Osteoblast (primary cell): ENCODE results near the gene ABCB8. TPM values are rescaled to one million over a fixed set of nuclear protein-coding genes. Genes with fewer than 3 reads are reported as not detected.
A peak's percentile ranks its signal among the peaks of the same experiment; 100 is the strongest.
"Not testable (repeated sequence)": the region's sequence is repeated elsewhere in the genome, so short reads cannot be mapped to it uniquely, and the experiment has no call there.

Experiments
- DNase-seq: peaks from one replicate; pipeline ENCODE4 v3.0.0; 2011; ENCODE audit warnings: low spot score, mixed read lengths; ENCODE audit not compliant: insufficient read length; ENCODE audit errors: missing footprints
- H2AFZ ChIP-seq: 2 replicates; pipeline ENCODE4 v1.6.0; 2011; ENCODE audit warnings: mild to moderate bottlenecking, low read length
- H3K27ac ChIP-seq: 2 replicates; pipeline ENCODE4 v1.5.1; 2011; ENCODE audit warnings: mild to moderate bottlenecking, low read depth, low read length, moderate library complexity
- H3K27me3 ChIP-seq: 2 replicates; pipeline ENCODE4 v1.6.0; 2012; ENCODE audit warnings: mild to moderate bottlenecking, control low read depth, inconsistent platforms, low read length, moderate library complexity; ENCODE audit not compliant: insufficient read depth
- H3K36me3 ChIP-seq: 2 replicates; pipeline ENCODE4 v1.5.1; 2011; ENCODE audit warnings: mild to moderate bottlenecking, low read length, control low read depth, moderate library complexity; ENCODE audit not compliant: insufficient read depth
- H3K4me1 ChIP-seq: 2 replicates; pipeline ENCODE4 v1.5.1; 2011; ENCODE audit warnings: mild to moderate bottlenecking, low read length, control low read depth, moderate library complexity; ENCODE audit not compliant: insufficient read depth
- H3K4me2 ChIP-seq: 2 replicates; pipeline ENCODE4 v1.6.0; 2011; ENCODE audit warnings: mild to moderate bottlenecking, low read length; ENCODE audit not compliant: insufficient read depth
- H3K4me3 ChIP-seq: fragments of 200-600 bp; sonication (generic); 3 replicates; pipeline ENCODE4 v1.5.1; 2012; ENCODE audit warnings: mild to moderate bottlenecking, low read length, inconsistent platforms; ENCODE audit not compliant: insufficient read depth
- H3K79me2 ChIP-seq: 2 replicates; pipeline ENCODE4 v1.6.0; 2012; ENCODE audit warnings: mild to moderate bottlenecking, low read length, control low read depth, inconsistent platforms; ENCODE audit not compliant: insufficient read depth
- H3K9me3 ChIP-seq: 2 replicates; pipeline ENCODE4 v1.5.1; 2011; ENCODE audit warnings: low read depth, low read length, control low read depth
- H4K20me1 ChIP-seq: 2 replicates; pipeline ENCODE4 v1.6.0; 2012; ENCODE audit warnings: mild to moderate bottlenecking, low read length, control low read depth; ENCODE audit not compliant: insufficient read depth
- CTCF ChIP-seq: IDR thresholded peaks from 2 replicates; pipeline ENCODE4 v1.5.1; 2011; ENCODE audit warnings: mild to moderate bottlenecking, low read depth, low read length, moderate library complexity; ENCODE audit errors: extremely low read depth
- total RNA-seq: library from RNA; depleted of rRNA; stranded (reverse); fragments of >200 nt; gene quantifications from 2 replicates; pipeline ENCODE4 v1.2.3, GENCODE V29; 2012

Gene ABCB8
- total RNA-seq, 1 donor, result 32.6 TPM

- Histone ChIP-seq H3K4me3 (peak overlapping the region; percentile 90), H3K27ac (peak overlapping the region; percentile 46), H2AFZ (peak overlapping the region; percentile 92), H3K79me2 (peaks cover 14% of the 10 kb centered on the region), H3K4me2 (peak overlapping the region; percentile 95), H3K27me3 (peaks cover 17% of the 10 kb centered on the region)
- H3K36me3 ChIP-seq, H3K4me1 ChIP-seq, H4K20me1 ChIP-seq, H3K9me3 ChIP-seq, DNase-seq: not testable (repeated sequence)
Observed at GRCh38 chr7:151027728-151028130, 521 bp upstream of the ABCB8 start.

- H2AFZ ChIP-seq, result peak overlapping the region; percentile 92
- no peaks in the 10 kb centered on the region for H3K9me3 ChIP-seq
- H3K36me3 ChIP-seq, result no peaks in the 10 kb centered on the region
- H3K4me2 ChIP-seq, result peak overlapping the region; percentile 95
- peaks cover 8% of the 10 kb centered on the region for H3K4me1 ChIP-seq
- H4K20me1 ChIP-seq, result no peaks in the 10 kb centered on the region
- H3K27ac ChIP-seq, result peak overlapping the region; percentile 70
- no peak for TF ChIP-seq CTCF
- H3K27me3 ChIP-seq, result peaks cover 9% of the 10 kb centered on the region
- H3K79me2 ChIP-seq, result peaks cover 14% of the 10 kb centered on the region
- H3K4me3 ChIP-seq, result peak overlapping the region; percentile 90
- no peak for DNase-seq
Observed at GRCh38 chr7:151028948-151029501, 775 bp downstream of the ABCB8 start.

GRCh38 chr7:151031011-151031410 lies 2.8 kb downstream of the ABCB8 start:
- peaks cover 17% of the 10 kb centered on the region for H3K36me3 ChIP-seq
- no peak overlapping the region for H2AFZ ChIP-seq
- no peaks in the 10 kb centered on the region for H3K9me3 ChIP-seq
- DNase-seq, result no peak
- no peak overlapping the region for H3K27ac ChIP-seq
- H4K20me1 ChIP-seq, result no peaks in the 10 kb centered on the region
- H3K79me2 ChIP-seq, result peaks cover 14% of the 10 kb centered on the region
- H3K4me3 ChIP-seq, result no peak overlapping the region
- peaks cover 8% of the 10 kb centered on the region for H3K4me1 ChIP-seq
- TF ChIP-seq CTCF, result no peak
- no peak overlapping the region for H3K4me2 ChIP-seq
- H3K27me3 ChIP-seq, result peaks cover 8% of the 10 kb centered on the region

- peaks cover 14% of the 10 kb centered on the region for H3K79me2 ChIP-seq
- no peak overlapping the region for H2AFZ ChIP-seq
- H3K27me3 ChIP-seq, result no peaks in the 10 kb centered on the region
- peaks cover 26% of the 10 kb centered on the region for H3K36me3 ChIP-seq
- no peak overlapping the region for H3K4me3 ChIP-seq
- no peak overlapping the region for H3K4me2 ChIP-seq
- TF ChIP-seq CTCF, result no peak
- DNase-seq, result no peak
- peaks cover 2% of the 10 kb centered on the region for H3K4me1 ChIP-seq
- H3K27ac ChIP-seq, result no peak overlapping the region
- H4K20me1 ChIP-seq, result no peaks in the 10 kb centered on the region
- H3K9me3 ChIP-seq, result no peaks in the 10 kb centered on the region
Observed at GRCh38 chr7:151032936-151033863, 5.0 kb downstream of the ABCB8 start.
